LoVo (cell line): Measurements from ENCODE around the gene RASGRP3.

Experiments used
- DNase-seq: peaks from one replicate; pipeline ENCODE4 v3.0.0-alpha.2; 2016; ENCODE audit warnings: low spot score

RASGRP3 gene

DNA sequence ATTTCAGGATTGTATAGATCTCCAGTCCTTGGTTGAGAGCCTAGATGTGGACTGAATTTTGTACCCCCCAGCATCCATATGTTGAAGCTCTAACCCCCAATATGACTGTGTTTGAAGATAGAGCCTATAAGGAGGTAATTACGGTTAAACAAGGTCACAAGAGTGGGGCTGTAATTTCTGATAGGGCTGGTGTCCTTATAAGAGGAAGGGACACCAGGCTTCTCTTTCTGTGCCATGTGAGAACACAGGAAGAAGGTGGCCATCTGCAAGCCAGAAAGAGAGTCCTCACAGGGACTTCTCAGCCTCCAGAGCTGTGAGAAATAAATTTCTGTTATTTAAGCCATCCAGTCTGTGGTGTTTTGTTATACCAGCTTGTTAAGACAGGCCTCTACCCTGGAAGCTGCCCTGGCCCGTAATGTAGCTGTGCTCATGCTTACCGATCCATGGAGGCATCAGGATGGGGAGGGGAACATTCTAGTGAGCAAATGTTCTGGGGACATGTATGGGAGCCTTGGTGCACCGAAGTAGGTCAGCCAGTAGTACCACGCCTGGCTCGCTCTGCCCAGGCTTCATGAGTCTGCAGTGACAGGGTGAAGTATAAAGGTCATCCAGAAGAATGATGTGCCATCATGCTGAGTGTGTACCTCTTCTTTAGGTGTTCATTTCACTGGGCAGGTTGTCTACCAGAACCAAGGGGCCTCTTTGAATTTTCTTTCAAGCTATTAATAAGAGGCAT is 16.1 kb downstream of the RASGRP3 start:
- no peak for DNase-seq

DNA sequence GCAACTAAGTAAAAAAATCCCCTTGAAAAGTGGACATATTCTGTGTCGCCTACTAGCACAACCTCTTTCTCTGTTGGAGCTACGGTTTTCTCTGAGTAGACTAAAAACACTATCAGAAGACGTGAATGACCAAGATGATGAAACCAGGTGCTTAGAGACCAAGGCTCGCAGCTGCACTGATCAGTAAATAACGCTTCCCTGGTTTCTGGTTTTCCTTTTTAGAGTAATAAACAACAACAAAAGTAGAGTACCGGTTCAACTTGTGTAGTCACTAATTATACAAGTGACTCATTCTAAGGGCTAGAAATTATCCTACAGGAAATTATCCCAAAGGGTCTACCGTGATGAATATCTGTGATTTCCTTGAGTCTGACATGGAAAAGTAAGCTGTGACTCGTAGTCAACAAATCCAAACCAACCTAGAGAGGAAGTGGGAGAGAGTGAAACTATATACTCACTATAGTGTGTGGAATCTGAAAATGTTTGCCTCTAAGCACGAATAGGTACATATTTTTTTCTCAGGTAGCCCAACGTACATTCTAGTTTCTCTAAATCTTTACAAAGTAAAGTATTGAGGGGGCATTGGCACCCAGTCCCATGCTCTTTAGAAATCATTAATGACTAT is 17.8 kb downstream of the RASGRP3 start:
- DNase-seq: no peak

DNA sequence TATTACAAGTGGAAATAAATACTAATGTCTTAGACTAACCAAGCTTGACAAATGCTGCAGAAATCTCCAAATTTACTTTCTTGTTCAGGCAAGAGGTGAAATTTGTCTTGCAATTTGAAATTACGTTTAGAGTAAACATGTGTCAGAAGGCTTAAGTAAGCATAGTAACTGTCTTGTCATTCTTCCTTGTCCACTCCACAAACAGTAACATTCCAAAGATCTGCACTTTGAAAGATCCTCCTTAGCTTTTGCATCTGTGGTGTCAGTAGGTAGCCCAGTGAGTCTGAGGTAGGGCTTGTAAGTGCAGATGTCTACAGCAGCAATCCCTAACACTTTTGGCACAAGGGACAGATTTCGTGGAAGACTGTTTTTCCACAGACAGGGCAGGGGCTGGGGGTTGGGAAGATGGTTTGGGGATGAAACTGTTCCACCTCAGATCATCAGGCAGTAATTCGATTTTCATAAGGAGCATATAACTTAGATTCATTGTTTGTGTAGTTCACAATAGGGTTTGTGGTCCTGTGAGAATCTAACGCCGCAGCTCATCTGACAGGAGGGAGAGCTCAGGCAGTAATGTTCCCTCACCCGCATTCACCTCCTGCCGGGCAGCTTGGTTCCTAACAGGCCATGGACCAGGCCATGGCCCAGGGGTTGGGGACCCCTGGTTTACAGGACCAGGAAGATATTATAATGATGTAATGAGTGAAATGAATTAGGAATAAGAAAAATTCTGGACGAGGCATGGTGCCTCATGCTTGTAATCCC is 18.6 kb downstream of the RASGRP3 start:
- DNase-seq: no peak

DNA sequence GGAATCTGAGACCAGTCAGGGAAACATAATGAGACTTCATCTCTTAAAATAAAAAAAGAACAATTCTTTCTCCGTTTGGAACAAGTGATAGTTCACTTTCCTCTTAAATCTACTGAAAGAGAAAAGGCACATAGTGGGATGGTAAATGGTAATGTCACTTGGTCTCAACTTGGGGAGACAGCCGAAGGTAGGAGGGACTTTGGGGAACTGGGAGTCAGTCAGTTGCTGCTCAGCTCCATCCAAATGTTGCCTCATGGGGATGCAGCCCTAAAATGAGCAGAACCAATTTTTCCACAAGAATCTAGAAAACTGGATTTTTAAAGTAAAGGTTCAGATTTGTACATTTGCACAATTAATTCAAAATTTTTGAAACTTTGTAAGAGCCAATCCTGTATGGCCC is 19.2 kb downstream of the RASGRP3 start:
- DNase-seq: no peak

- no peak for DNase-seq
Measured at GRCh38 chr2:33496150-33496549, 19.7 kb downstream of the RASGRP3 start.

DNA sequence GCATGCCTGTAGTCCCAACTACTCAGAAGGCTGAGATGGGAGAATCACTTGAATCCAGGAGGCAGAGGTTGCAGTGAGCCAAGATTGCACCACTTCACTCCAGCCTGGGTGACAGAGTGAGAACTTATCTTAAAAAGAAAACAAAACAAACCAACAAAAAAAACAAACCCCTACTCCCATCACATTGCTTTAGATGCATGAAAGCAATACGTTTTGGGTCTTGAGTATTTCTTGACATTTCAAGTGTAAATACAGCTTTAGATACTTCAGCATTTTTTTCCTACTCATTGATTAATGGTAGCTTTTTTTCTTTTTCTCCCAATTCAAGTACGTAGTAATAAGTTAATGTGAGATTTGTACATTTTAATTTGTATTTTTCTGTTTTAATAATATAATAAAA is 20.3 kb downstream of the RASGRP3 start:
- no peak for DNase-seq

DNA sequence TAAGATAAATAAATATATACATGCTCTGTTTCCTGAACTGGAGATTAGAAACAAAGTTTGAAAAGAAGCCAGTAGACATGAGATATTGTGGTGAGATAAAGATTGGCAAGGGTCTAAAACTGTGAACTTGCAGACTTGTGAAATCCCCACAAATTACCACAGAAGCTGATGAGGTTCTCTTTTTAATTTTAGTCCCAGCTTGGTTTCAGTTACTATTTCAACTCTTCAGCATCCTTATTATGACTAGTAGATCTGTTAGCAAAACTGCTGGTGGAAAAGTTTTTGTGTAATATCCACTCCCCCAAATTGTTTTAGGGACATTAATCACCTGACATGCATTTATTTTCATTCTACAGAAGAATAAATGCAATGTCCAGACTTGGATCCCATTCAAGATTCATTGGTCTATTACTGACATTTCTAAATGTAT is 20.8 kb downstream of the RASGRP3 start:
- no peak for DNase-seq

DNA sequence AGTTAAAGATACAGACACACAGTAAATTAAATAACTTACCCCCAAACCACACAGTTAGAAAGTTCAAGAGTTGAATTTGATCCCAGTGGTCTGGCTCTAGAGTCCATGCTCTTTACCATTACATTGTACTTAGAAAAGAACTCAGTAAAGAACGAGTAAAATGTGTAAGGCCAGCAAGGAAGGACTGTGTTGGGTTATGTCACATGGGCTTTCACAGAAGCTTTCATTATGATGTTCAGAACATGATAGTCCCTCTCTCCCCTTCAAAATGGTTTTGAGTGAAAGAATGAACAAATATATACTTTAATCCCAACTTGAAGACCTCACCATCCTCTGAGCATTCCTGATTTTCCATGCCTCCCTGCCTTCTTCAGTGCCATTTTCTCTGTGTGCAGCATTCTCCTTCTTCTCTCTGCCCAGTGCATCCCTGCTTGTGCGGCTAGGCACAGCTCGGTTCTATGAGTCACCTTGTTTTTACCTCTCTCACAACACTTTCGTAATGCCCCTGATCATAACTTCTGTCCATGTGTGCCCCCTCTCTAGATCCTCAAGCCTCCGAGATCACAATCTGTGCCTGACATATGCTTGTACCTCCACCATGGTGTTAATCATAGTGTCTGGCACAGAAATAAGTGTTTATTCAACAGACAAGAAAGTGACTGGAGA is 22.0 kb downstream of the RASGRP3 start:
- DNase-seq: no peak

DNA sequence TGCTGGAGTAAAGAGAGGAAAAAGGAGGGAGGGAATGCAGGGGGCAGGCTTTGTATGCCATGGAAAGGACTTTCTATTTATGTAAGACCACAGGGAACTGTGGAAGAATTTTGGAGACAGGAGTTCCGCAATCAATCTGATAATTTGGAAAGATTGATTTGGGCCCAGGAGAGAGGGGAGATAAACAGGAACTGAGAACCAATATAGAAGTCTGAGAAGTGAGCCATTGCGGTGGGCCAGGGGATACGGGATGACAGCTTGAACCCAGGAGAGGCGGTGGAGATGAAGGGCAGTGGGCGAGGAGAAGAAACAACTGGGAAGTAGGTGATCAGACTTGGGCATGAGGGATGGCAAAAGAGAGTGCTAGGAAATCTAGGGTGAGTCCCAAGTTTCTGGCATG is 23.7 kb downstream of the RASGRP3 start:
- no peak for DNase-seq

- no peak for DNase-seq
Measured at GRCh38 chr2:33502025-33502424, 25.6 kb downstream of the RASGRP3 start.

DNA sequence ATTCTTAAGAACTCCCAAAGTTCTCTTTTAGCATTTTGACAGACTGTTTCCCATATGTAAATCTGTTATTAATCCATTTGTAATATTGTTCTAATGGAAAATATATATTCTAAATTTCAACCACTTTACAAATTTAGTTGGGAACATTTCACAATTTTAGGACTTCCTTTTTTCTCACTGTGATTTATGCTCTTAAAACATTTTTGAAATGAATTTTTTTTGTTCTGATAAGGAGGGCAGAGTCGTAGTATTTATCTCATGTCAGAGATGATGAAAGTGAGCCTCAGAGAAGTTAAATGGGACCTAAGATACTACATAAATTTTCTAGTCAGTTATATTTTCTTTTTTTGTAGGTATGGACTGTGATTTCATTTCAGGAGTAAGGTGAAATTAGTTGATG is 26.6 kb downstream of the RASGRP3 start:
- DNase-seq: no peak

- DNase-seq: no peak
Measured at GRCh38 chr2:33505966-33506365, 29.5 kb downstream of the RASGRP3 start.

DNA sequence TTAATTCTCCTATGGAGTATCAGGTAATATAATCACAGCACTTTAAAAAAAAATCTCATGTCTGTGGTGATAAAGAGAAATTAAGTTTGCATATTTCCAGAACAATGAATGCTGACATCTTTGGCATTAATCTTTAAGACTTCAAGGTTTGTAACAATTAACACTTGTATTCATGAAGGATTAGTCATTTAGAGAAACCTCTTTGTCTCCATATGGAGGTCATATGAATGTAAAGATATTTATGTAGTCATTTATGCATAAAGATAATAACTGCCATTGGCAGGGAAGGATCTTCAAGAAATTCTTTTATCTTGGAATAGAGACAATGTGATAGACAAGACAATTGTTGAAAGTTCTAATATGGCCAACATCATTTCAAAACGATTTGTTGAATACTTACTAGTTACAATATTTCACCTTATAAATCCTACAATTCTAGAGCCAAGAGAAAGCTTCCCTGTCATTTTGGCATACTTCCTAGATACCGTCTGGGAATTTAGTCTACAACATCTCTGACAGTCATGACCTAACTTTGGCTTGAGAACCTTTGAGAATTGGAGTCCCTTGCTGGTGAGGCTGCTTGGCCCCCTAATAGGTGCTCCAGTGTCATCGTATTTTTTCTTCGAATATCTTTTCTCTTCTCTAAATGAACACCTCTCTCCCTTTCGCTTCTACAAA is 33.6 kb downstream of the RASGRP3 start:
- no peak for DNase-seq

DNA sequence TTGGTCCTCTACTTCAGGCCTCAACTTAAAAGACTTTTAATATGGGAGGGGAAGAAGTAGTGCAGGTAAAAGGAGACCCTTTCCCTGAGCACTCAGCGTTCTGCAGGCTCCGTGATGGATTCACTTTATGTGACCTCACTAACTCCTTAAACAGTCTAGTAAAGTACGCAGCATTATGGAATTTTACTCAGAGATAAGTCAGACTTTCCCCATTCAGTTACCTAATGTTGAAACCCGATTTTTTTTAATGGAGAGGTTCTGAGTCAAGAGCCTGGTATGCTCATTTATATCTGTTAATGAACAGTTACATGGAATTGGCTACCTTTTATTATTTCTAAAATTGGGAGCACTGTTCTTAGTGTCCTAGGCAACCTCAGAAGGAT is 34.1 kb downstream of the RASGRP3 start:
- no peak for DNase-seq

GRCh38 chr2:33511141-33511540 is 34.7 kb downstream of the RASGRP3 start:
- no peak for DNase-seq

- no peak for DNase-seq
Measured at GRCh38 chr2:33512112-33512511, 35.7 kb downstream of the RASGRP3 start.

DNA sequence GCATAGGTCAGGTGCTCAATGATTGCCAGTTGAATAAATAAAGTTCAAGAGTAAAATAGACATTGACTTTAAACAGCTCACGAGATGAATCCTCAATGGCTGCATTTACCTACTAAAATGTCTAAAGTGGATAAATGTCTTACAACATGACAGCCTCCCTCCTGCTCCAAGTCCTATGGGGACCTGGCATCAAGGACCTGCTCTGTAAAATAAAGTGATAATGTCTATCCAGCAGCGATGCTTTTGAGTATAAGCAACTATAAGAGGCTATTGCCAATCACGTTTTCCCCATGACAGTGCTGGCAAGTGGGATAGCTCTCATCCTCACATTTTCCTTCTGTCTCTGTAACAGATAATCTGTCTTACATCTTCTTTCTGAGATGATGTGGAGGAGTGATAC is 37.0 kb downstream of the RASGRP3 start:
- no peak for DNase-seq

GRCh38 chr2:33516456-33516995 is 40.1 kb downstream of the RASGRP3 start:
- no peak for DNase-seq

DNA sequence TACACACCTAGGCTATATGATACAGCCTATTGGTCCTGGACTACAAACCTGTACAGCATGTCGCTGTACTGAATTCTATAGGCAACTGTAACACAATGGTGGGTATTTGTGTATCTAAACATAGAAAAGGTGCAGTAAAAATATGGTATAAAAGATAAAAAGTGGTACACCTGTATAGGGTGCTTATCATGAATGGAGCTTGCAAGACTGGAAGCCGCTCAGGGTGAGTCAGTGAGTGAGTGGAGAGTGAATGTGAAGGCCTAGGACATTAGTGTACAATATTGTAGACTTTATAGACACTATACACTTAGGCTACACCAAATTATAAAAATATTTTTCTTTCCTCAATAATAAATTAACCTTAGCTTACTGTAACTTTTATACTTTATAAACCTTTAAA is 41.8 kb downstream of the RASGRP3 start:
- DNase-seq: no peak

DNA sequence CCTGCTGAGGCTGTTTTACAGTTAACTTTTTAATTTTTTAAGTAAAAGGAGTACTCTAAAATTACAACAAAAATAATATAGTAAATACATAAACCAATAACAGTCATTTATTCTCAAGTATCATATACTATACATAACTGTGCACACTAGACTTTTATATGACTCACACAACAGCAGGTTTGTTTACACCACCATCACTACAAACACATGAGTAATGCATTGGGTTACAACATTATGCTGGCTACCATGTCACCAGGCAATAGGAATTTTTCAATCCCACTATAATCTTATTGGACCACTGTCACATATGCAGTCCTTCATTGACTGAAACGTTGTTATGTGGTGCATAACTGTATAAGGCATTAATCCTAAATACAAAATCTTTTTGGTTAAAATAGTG is 42.5 kb downstream of the RASGRP3 start:
- DNase-seq: no peak

DNA sequence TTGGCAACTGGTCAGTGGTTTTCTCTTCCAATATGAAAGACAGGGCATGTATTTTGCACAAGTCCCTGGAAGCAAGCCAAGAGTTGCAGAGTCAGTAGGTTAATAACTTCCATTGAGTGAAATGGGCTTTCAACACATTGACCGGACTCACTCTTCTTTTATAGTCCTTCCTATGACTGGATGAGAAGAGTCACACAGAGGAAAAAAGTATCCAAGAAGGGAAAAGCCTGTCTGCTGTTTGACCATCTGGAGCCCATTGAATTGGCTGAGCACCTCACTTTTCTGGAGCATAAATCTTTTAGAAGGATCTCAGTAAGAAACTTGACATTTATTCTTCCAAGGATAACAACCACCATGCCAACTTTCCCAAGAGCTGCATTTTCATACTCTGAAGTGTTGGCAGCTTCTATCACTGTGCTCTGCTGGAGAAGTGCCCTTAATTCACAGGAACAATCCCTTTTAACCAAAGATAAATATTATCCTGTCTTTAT is 45.4 kb downstream of the RASGRP3 start:
- no peak for DNase-seq

DNA sequence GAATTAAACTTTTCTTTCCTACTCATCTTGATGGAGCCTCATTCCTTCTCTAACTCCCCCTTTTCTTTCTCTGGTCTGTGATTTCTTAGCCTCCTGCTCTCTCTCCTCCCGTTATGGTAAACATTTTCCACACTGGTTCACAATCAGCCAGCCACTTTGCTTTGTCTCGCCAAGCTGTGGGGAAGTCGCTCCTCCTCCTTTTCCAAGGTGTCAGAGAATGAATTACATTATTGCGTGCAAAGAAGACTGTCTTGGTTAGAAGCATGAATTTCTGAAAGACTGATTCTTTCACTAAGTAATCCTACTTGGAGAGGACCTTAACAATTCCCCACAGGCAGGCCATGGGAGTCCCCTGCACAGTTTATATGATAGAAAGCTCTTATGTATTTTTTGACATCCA is 46.1 kb downstream of the RASGRP3 start:
- no peak for DNase-seq
